SH-SY5Y (cell line): Measurements from ENCODE around the gene CLUH.

ENCODE experiments used
- GATA2 ChIP-seq: IDR thresholded peaks from 2 replicates; pipeline ENCODE4 v1.6.1; 2011; ENCODE audit warnings: mild to moderate bottlenecking, low read depth, low read length
- GATA3 ChIP-seq: IDR thresholded peaks from 2 replicates; pipeline ENCODE4 v1.6.1; 2011; ENCODE audit warnings: low read depth, mild to moderate bottlenecking, low read length, moderate library complexity

- no peak for TF ChIP-seq GATA2
- no peak for TF ChIP-seq GATA3
These were observed 6.3 kb downstream of the CLUH start for GRCh38 chr17:2705263-2705662.
